Neural cell (in vitro differentiated cells): ENCODE measurements around the gene RBP4. TPM values are rescaled to one million over a fixed set of nuclear protein-coding genes. Genes with fewer than 3 reads are reported as not detected.

Source experiments
- H2AFZ ChIP-seq: fragments of 200-600, 300-800 bp; sonication (generic), shearing (Covaris generic); 2 replicates; pipeline ENCODE4 v1.6.0; 2014; ENCODE audit warnings: low read depth, mild to moderate bottlenecking, antibody characterized with exemption, low read length, moderate library complexity
- H3F3A ChIP-seq: fragments of 200-600 bp; shearing (Covaris generic); 2 replicates; pipeline ENCODE4 v1.6.1; 2016; ENCODE audit warnings: mild to moderate bottlenecking, moderate library complexity, mixed read lengths, antibody characterized with exemption, low read length; ENCODE audit not compliant: insufficient read depth, poor library complexity, severe bottlenecking
- H3K27ac ChIP-seq: fragments of 200-600, 300-800 bp; sonication (generic), shearing (Covaris generic); 2 replicates; pipeline ENCODE4 v1.5.1; 2014; ENCODE audit warnings: mild to moderate bottlenecking, low read length, moderate library complexity
- H3K27me3 ChIP-seq: fragments of 300-800, 200-600 bp; sonication (generic), shearing (Covaris generic); 2 replicates; pipeline ENCODE4 v1.6.0; 2014; ENCODE audit warnings: mild to moderate bottlenecking, low read depth, low read length, moderate library complexity; ENCODE audit not compliant: insufficient read depth
- H3K36me3 ChIP-seq: fragments of 300-800, 200-600 bp; sonication (generic), shearing (Covaris generic); 2 replicates; pipeline ENCODE4 v1.5.1; 2014; ENCODE audit warnings: mild to moderate bottlenecking, antibody characterized with exemption, low read length, moderate library complexity; ENCODE audit not compliant: insufficient read depth
- H3K4me2 ChIP-seq: fragments of 300-800, 200-600 bp; sonication (generic), shearing (Covaris generic); 2 replicates; pipeline ENCODE4 v1.6.0; 2014; ENCODE audit warnings: mild to moderate bottlenecking, low read length
- H3K4me3 ChIP-seq: fragments of 300-800, 200-600 bp; sonication (generic), shearing (Covaris generic); 2 replicates; pipeline ENCODE4 v1.5.1; 2014; ENCODE audit warnings: mild to moderate bottlenecking, low read length, moderate library complexity
- H3K79me2 ChIP-seq: fragments of 200-600 bp; shearing (Covaris generic); replicated peaks from 2 replicates; pipeline ENCODE4 v1.6.0; 2014; ENCODE audit warnings: mild to moderate bottlenecking, low read length, moderate library complexity; ENCODE audit not compliant: insufficient read depth
- H3K9ac ChIP-seq: fragments of 300-800, 200-600 bp; sonication (generic), shearing (Covaris generic); 2 replicates; pipeline ENCODE4 v1.6.1; 2016; ENCODE audit warnings: mild to moderate bottlenecking, low read length, mixed read lengths
- H3K9me2 ChIP-seq: fragments of 200-600 bp; shearing (Covaris generic); 2 replicates; pipeline ENCODE4 v1.6.1; 2016; ENCODE audit warnings: mild to moderate bottlenecking, low read length, mixed read lengths; ENCODE audit not compliant: insufficient read depth
- H3K9me3 ChIP-seq: fragments of 200-600, 300-800 bp; sonication (generic), shearing (Covaris generic); 2 replicates; pipeline ENCODE4 v1.6.1; 2016; ENCODE audit warnings: mild to moderate bottlenecking, mixed run types, low read length, moderate library complexity, mixed read lengths
- H4K20me1 ChIP-seq: fragments of 200-600 bp; shearing (Covaris generic); 2 replicates; pipeline ENCODE4 v1.6.1; 2016; ENCODE audit warnings: mild to moderate bottlenecking, mixed run types; ENCODE audit not compliant: insufficient read depth
- EP300 ChIP-seq: fragments of 450-650 bp; conservative IDR thresholded peaks from 2 replicates; pipeline ENCODE4 v1.6.1; 2014; ENCODE audit warnings: antibody characterized with exemption, mild to moderate bottlenecking, moderate library complexity; ENCODE audit not compliant: poor library complexity, severe bottlenecking
- EZH2 ChIP-seq: fragments of 200-600, 300-800 bp; shearing (Covaris generic), sonication (generic); IDR thresholded peaks from 2 replicates; pipeline ENCODE4 v1.6.1; 2014; ENCODE audit warnings: antibody characterized with exemption, low read length, borderline replicate concordance, mild to moderate bottlenecking; ENCODE audit not compliant: insufficient read depth, poor library complexity, severe bottlenecking
- MXI1 ChIP-seq: fragments of 450-650 bp; conservative IDR thresholded peaks from 2 replicates; pipeline ENCODE4 v1.6.1; 2014; ENCODE audit warnings: antibody characterized with exemption, mild to moderate bottlenecking; ENCODE audit not compliant: poor library complexity, severe bottlenecking
- POLR2AphosphoS5 ChIP-seq: IDR thresholded peaks from 2 replicates; pipeline ENCODE4 v1.6.1; 2012
- RAD21 ChIP-seq: fragments of 450-650 bp; conservative IDR thresholded peaks from 2 replicates; pipeline ENCODE4 v1.6.1; 2014; ENCODE audit warnings: antibody characterized with exemption, mild to moderate bottlenecking, moderate library complexity
- SMC3 ChIP-seq: fragments of 450-650 bp; conservative IDR thresholded peaks from 2 replicates; pipeline ENCODE4 v1.6.1; 2014; ENCODE audit warnings: antibody characterized with exemption, mild to moderate bottlenecking, moderate library complexity; ENCODE audit not compliant: poor library complexity
- TAF1 ChIP-seq: IDR thresholded peaks from 2 replicates; pipeline ENCODE4 v1.6.1; 2012; ENCODE audit warnings: low read depth
- polyA plus RNA-seq: library from polyadenylated mRNA; depleted of rRNA; stranded (reverse); fragments of >200 nt; gene quantifications from 2 replicates; pipeline ENCODE4 v1.2.3, GENCODE V29; 2014
- TF ChIP-seq, protein P1 (sequence below): IDR thresholded peaks from 2 replicates; pipeline ENCODE4 v1.6.1; 2012; ENCODE audit warnings: borderline replicate concordance
- TF ChIP-seq, protein P2 (sequence below): fragments of 450-650 bp; IDR thresholded peaks from 2 replicates; pipeline ENCODE4 v1.5.1; 2014; ENCODE audit warnings: antibody characterized with exemption, mild to moderate bottlenecking, moderate library complexity; ENCODE audit not compliant: poor library complexity, severe bottlenecking

RBP4 gene
- polyA plus RNA-seq, 1 donor from 2014 or later = 0.73 TPM

DNA sequence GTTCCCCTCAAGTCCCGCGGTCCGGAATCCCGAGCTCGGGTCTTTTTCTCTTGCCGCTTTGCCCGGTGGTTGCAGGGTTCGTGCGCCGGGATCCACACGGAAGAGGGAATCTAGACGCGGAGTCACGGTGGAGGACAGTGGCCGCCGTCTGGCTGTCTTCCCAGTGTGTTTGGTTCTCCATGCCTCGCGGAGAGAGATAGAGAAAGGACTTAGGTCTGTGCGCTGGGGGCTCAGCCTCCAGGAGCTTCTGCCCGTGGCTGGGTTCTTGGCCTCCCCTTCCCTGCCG lies 33.0 kb downstream of the RBP4 start:
- no peak overlapping the region for H3K4me2 ChIP-seq
- H3K9ac ChIP-seq = no peak overlapping the region
- H3K79me2 ChIP-seq = no peaks in the 10 kb centered on the region
- TF ChIP-seq, protein P1, sequence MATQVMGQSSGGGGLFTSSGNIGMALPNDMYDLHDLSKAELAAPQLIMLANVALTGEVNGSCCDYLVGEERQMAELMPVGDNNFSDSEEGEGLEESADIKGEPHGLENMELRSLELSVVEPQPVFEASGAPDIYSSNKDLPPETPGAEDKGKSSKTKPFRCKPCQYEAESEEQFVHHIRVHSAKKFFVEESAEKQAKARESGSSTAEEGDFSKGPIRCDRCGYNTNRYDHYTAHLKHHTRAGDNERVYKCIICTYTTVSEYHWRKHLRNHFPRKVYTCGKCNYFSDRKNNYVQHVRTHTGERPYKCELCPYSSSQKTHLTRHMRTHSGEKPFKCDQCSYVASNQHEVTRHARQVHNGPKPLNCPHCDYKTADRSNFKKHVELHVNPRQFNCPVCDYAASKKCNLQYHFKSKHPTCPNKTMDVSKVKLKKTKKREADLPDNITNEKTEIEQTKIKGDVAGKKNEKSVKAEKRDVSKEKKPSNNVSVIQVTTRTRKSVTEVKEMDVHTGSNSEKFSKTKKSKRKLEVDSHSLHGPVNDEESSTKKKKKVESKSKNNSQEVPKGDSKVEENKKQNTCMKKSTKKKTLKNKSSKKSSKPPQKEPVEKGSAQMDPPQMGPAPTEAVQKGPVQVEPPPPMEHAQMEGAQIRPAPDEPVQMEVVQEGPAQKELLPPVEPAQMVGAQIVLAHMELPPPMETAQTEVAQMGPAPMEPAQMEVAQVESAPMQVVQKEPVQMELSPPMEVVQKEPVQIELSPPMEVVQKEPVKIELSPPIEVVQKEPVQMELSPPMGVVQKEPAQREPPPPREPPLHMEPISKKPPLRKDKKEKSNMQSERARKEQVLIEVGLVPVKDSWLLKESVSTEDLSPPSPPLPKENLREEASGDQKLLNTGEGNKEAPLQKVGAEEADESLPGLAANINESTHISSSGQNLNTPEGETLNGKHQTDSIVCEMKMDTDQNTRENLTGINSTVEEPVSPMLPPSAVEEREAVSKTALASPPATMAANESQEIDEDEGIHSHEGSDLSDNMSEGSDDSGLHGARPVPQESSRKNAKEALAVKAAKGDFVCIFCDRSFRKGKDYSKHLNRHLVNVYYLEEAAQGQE = no peak
- TF ChIP-seq EP300 (no peak), POLR2AphosphoS5 (no peak), SMC3 (no peak), RAD21 (no peak), EZH2 (no peak), MXI1 (no peak), TAF1 (no peak)
- TF ChIP-seq, protein P2, sequence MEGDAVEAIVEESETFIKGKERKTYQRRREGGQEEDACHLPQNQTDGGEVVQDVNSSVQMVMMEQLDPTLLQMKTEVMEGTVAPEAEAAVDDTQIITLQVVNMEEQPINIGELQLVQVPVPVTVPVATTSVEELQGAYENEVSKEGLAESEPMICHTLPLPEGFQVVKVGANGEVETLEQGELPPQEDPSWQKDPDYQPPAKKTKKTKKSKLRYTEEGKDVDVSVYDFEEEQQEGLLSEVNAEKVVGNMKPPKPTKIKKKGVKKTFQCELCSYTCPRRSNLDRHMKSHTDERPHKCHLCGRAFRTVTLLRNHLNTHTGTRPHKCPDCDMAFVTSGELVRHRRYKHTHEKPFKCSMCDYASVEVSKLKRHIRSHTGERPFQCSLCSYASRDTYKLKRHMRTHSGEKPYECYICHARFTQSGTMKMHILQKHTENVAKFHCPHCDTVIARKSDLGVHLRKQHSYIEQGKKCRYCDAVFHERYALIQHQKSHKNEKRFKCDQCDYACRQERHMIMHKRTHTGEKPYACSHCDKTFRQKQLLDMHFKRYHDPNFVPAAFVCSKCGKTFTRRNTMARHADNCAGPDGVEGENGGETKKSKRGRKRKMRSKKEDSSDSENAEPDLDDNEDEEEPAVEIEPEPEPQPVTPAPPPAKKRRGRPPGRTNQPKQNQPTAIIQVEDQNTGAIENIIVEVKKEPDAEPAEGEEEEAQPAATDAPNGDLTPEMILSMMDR = no peak
- H3K4me3 ChIP-seq = no peak overlapping the region
- no peaks in the 10 kb centered on the region for H3K9me2 ChIP-seq
- H3K27me3 ChIP-seq = peaks cover 67% of the 10 kb centered on the region
- no peaks in the 10 kb centered on the region for H3F3A ChIP-seq
- H3K27ac ChIP-seq = no peak overlapping the region
- H3K36me3 ChIP-seq = no peaks in the 10 kb centered on the region
- no peak overlapping the region for H2AFZ ChIP-seq
- H4K20me1 ChIP-seq = no peaks in the 10 kb centered on the region
- H3K9me3 ChIP-seq = no peaks in the 10 kb centered on the region

DNA sequence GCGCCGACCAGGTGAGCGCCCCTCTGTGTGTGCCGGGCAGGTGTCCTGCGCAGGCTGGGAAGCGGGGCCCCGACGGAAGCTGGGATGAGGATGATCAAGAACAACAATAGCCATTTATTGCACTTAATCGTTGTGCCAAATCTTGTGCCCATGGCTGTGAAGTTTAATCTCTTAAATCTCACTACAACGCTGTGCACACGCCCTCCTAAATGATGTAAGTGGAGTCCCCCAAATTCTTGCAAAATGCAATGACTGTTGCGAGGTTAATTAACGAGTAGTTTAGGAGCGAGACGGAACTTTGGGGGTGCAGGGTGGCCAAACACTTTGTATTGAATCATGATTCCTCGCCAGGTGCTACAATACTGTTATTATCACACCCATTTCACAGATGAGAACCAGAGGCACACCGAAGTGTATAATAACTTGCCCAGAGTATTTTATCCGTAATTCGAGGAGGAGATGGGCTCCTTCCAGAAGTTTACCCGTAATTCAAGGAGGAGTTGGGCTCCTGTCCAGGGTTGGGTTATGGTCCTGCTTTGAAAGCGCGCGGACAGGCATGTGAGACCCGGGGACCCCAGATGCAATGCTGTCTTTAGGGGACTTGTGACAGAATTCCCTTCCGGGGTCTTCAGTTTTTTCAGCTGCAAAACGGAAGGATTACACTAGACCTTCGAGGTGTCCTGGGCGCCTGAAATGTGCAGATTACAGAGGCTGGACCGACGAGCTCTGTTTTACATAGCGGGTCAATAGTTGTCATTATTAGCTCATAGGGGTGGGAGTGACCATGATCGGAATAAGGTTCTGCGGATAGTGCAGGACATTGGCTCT lies 33.5 kb downstream of the RBP4 start:
- no peaks in the 10 kb centered on the region for H3K36me3 ChIP-seq
- no peaks in the 10 kb centered on the region for H3K79me2 ChIP-seq
- no peaks in the 10 kb centered on the region for H3K9me3 ChIP-seq
- peaks cover 67% of the 10 kb centered on the region for H3K27me3 ChIP-seq
- H3K27ac ChIP-seq = no peak overlapping the region
- H3K4me2 ChIP-seq = no peak overlapping the region
- TF ChIP-seq EP300 (no peak), RAD21 (no peak), POLR2AphosphoS5 (no peak), MXI1 (no peak), TAF1 (no peak), SMC3 (no peak), EZH2 (no peak)
- TF ChIP-seq, protein P1 = no peak
- TF ChIP-seq, protein P2 = no peak
- peak overlapping the region; percentile 37 for H3K9ac ChIP-seq
- H3K9me2 ChIP-seq = no peaks in the 10 kb centered on the region
- no peaks in the 10 kb centered on the region for H3F3A ChIP-seq
- no peak overlapping the region for H2AFZ ChIP-seq
- H4K20me1 ChIP-seq = no peaks in the 10 kb centered on the region
- H3K4me3 ChIP-seq = peak overlapping the region; percentile 73
